HG03066 (cell line): Measurements from ENCODE around the gene TRAF3.
"Not testable (repeated sequence)": the region's sequence is repeated elsewhere in the genome, so short reads cannot be mapped to it uniquely, and the experiment has no call there.

ENCODE experiments used
- ATAC-seq: cut with Tn5 transposase; IDR thresholded peaks from one replicate; pipeline ENCODE4 v1.9.1; 2021; ENCODE audit warnings: low read depth; ENCODE audit not compliant: unreplicated experiment

The TRAF3 gene

DNA sequence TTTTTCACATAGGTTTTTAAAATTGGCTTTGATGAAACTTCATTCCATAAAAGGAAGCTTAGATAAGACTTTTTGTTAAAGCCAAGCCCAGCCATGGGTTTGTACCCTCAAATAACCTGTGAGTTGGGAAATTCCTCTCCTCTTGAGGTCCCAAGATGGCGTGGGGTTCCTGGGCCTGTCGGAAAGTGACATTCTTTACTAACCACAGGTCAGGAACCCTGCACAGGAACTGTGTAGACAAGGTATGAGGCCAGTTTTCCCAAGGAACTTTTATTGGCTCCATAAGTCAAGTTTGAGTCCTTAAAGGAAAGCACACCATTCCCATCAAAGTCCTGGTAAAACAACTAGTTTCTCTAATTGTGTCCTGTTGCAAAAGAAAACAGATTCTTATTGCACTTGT lies 80.2 kb downstream of the TRAF3 start:
- ATAC-seq = no peak

DNA sequence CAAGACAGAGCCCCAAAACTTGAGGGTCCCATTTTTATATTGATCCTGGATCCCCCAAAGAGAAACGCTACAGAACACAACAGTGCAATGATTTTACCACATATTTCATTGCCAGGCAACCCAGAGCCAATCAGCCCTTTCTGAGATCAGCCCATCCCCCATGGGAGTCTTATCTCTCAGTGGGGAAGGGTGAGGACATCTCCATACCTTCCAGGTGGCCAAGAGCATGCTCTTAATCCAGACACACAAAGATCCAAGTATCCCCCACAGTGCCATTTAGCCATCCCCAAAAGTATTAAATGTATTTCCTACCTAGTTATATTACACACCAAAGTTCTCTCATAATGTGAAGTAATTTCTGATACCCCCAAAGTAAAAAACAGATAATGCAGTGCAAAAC lies 82.7 kb downstream of the TRAF3 start:
- no peak for ATAC-seq

DNA sequence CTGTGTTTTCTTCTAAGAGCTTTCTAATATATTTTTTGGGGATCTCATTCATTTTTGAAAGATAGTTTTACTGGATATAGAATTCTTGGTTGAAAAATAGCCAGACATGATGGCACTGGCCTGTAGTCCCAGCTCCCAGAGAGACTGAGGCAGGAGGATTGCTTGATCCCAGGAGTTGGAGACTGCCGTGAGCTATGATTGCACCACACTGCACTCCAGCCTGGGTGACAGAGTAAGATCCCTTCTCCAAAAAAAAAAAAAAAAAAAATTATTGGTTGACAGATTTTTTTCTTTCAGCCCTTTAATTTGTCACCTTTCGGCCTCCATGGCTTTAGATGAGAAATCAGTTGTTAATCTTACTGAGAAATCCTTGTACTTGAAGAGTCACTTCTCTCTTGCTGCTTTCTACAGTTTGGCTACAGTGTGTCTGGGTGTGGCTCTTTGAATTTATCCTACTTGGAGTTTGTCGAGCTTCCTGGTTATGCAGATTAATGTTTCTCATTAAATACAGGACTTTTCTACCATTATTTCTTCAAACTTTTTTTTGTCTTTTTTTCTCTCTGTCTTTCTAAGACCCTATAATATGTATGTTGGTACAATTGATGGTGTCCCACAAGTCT lies 85.0 kb downstream of the TRAF3 start:
- no peak for ATAC-seq

DNA sequence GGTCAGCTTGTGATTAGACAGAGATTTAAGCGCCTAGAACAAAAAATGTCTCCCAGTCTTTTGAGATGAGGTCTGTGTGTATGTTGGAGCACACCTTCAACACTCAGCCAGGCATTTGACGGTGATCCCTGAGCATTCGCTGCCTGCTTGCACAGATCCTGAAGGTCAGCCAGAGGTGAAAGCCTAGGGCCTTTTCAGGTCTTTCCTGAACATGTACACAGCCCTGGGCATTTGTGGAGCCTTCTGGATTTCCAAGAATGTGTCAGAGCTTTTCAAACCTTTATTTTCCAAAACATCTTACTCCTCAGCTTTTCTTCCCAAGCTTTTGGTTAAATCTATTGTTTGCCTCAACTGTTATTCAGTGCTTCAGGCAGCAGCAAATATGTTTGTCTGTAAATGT lies 86.1 kb downstream of the TRAF3 start:
- no peak for ATAC-seq

DNA sequence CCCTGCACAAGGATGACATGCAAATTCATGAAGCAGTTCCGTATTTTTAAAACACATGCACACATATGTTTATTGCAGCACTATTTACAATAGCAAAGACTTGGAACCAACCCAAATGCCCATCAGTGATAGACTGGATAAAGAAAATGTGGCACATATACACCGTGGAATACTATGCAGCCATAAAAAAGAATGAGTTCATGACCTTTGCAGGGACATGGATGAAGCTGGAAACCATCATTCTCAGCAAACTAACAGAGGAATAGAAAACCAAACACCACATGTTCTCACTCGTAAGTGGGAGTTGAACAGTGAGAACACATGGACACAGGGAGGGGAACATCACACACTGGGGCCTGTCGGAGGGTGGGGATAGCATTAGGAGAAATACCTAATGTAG lies 88.7 kb downstream of the TRAF3 start:
- ATAC-seq = not testable (repeated sequence)

DNA sequence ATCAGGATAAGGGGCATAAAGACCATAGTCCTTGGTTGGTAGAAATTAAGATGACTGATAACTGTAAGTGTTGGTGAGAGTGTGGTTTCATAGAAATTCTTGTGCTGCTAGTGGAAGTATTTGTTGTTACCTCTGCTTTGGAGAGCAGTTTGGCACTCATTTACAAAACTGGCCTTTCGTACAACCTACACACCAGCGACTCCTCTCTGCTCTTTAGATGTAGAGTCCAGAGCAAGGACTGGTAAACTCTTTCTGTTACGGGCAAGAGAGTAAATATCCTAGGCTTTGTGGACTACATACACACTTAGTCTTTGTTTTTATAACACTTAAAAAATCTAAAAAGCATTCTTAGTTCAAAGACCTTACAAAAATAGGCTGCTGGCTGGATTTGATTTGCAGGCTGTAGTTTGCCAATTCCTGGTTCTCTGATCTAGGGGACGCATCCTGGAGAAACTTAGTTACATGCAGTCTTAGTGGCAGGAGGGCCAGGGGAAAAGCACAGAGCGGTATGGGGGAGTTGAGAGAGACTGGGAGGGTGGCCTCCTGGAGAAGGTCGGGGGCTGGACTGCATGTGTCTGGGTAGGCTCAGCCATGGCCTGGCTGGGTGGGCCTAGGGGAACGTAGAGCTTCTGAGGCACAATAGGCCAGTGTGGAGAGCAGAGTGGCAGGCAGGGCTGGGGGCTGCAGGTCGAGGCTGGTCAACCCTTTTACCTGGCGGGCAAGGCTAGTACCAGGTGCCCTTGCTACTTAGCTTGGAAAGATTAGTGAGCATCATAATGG lies 89.9 kb downstream of the TRAF3 start:
- no peak for ATAC-seq

DNA sequence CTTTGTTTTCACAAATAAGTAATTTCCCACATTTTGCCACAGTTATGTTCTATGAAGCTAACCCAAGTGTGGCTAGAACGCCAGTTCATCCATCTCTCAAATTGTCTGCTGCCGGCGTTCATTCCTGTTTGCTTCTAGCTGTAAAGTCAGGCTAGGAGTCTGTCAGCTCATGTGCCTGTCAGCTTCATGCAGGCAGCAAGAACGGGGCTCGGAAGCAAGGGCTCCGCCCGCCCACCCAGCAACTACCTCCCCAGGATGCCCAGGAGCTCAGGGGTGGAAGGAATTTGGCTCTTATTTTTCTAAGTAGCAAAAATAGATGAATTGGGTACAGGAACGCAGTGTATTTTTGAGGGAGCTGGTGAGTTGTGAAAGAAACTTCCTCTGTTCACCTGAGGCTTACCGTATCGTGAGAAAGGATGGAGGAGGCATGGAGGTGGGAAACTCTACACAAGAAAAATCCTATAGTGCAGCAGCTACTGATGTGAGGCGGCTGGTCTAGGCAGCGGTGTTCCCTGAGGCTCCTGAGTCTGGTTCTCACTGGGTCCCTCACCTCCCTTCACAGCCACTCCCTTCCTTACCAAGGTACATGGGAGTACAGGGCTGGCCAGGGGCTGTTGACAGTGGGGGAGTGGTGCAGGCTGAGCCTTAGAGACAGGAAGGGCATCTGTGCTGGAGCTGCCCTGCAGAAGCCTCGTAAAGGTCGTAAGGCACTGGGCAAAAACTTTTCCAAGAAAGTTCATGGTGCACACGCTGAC lies 90.8 kb downstream of the TRAF3 start:
- ATAC-seq = no peak

DNA sequence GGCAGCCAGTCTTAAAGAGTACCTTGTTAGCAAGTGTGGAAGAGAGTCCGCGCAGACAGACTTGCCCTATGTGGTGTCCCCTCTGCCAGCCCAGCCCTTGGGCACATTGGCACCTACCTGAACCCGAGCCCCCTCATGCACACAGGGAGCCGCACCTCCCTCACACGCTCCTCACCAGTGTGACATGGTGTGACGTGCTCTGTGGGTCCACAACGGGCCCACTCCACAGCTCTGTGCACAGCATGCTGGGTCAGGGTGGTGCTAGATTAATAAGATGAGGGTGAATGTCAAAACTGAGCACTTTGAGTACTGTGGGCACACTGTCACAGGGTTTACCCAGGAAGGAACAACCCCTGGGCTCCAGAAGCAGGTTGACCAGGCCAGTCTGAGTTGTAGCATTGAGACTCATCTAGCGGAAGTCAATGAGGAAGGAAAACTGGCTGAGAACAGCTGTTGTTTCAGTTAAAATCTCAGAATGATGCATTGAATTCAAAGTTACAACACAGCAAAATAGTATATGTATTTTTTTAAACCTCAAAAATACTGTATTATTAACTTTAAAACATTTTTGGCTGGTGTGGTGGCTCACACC lies 91.8 kb downstream of the TRAF3 start:
- ATAC-seq = no peak

DNA sequence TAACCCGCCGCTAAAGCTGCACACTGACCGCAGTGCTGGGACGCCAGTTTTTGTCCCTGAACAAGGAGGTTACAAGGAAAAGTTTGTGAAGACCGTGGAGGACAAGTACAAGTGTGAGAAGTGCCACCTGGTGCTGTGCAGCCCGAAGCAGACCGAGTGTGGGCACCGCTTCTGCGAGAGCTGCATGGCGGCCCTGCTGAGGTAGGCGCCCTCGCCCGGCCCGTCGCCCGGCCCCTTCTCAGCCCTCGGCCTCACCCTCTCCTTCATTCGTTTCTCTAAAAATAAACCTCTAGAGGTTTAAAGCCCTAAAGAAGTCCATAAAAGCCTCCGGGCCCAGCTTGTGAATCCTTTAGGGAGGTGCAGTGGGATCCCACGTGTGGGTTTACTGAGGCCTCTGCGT lies 93.0 kb downstream of the TRAF3 start:
- no peak for ATAC-seq

DNA sequence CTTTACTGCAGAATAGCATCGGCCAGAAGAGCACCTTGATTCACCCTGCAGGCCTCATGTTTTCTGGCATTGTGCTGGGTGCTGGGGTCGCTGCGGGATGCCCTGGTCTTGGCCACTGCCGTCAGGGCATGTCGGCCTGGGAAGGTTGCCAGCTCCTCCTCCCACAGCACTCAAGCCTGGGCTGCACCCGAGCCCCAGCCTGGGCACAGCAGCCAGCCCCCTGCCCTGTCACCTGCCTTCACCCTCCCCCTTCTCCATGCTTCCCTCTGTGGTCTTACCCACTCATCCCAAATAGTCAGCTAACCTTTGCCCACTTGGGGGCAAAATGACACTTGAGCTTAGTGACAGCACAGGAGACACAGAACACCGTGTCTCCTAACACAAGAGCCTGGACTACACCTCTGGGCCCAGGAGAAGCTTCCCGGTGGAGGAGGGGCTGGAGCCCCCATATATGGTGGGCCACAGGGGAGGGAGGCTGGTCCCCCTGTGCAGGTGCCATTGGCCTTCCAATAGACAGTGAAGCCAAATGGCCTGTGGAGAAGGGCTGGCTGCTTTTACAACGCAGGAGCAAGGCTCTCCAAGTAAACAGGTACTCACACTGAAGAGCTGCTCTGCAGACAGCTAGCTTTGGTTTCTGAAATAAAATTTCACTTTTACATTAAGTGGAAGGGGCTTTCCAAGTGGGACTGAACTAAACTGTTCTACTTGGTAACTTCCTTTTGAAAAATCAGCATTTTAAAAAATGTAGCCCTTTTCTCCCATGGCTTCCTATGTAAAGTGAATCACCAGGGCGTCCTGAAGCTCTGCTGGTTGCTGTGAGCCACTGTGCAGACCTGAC lies 94.0 kb downstream of the TRAF3 start:
- ATAC-seq = no peak

DNA sequence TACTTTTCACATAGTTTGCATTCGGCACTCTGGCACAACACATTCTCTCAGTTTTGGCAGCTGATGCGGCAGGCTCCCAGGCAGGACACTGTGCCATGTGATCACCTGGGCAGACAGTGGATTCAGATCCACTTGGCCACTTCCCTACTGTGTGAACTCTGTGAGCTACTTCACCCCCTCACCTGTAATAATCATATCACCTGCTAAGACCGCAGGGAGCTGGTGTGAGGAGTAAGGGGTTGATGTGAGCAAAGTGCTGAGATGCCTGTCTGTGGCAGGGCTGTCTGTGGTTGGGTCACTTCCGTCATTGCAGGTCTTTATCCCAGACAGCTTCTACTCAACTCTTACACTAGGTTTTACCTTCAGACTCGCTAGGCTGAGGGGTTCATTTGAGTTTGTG lies 94.8 kb downstream of the TRAF3 start:
- no peak for ATAC-seq

DNA sequence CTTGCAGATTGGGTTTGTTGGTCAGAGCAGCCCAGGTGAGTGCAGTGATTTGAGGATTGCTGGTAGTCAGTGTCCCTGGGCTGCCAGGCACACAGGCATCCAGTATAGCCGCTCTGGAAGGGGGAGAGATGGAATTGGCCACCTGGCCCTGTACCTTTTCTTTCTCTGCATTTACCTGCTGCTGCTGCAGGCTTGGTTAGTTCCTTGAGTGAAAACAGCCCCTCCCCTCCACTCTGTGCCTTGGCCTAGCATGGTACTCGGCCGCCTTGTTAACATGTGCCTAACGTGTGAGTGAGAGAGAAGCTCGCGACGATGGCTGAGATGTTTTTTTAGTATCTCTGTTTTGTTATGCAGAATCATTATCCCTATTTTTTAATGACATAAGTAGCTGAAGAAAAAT lies 95.9 kb downstream of the TRAF3 start:
- ATAC-seq = no peak

DNA sequence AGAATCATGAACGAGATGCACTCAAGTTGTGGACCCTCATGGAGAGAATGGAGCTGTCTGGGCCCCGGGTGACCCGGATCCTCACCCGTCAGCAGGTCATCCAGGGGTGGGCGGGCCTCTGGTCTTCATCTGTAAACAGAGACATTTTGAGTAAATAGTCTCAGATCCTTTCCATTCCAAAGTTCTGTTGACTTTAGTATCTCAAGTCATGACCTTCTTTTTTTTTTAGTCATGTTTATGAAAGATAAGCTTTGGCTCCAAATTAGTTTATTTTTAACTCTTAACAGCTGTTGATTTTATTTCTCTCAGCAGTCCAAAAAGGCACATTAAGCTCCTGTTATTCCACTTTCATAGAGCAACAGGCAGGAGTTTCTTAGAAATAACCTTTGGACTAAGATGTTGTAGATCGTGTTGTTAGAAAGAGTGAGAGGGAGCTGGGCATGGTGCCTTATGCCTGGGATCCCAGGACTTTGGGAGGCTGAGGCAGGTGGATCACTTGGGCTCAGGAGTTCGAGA lies 96.4 kb downstream of the TRAF3 start:
- ATAC-seq = no peak

DNA sequence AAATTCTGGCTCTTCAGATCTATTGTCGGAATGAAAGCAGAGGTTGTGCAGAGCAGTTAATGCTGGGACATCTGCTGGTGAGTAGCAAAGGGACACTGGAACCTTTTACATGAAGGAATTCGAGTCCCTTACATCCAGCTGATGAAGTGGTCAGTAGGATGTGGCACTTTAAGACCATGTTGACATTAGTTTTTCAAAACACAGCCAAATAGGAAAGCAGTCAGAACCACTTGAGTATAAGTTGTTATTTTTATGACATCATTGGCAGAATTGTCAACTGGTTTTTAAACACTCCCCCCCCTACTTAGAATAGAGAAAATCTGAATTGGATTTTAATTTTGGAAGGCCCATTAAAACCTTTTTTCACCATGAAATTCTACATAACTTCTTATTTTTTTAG lies 98.4 kb downstream of the TRAF3 start:
- no peak for ATAC-seq

DNA sequence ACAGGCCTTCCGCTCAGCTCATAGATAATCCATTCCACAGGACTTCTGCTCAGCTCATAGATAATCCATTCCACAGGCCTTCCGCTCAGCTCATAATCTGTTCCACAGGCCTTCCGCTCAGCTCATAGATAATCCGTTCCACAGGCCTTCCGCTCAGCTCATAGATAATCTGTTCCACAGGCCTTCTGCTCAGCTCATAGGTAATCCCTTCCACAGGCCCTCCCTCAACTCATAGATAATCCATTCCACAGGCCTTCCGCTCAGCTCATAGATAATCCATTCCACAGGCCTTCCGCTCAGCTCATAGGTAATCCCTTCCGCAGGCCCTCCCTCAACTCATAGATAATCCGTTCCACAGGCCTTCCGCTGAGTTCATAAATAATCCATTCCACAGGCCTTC lies 100.3 kb downstream of the TRAF3 start:
- not testable (repeated sequence) for ATAC-seq

DNA sequence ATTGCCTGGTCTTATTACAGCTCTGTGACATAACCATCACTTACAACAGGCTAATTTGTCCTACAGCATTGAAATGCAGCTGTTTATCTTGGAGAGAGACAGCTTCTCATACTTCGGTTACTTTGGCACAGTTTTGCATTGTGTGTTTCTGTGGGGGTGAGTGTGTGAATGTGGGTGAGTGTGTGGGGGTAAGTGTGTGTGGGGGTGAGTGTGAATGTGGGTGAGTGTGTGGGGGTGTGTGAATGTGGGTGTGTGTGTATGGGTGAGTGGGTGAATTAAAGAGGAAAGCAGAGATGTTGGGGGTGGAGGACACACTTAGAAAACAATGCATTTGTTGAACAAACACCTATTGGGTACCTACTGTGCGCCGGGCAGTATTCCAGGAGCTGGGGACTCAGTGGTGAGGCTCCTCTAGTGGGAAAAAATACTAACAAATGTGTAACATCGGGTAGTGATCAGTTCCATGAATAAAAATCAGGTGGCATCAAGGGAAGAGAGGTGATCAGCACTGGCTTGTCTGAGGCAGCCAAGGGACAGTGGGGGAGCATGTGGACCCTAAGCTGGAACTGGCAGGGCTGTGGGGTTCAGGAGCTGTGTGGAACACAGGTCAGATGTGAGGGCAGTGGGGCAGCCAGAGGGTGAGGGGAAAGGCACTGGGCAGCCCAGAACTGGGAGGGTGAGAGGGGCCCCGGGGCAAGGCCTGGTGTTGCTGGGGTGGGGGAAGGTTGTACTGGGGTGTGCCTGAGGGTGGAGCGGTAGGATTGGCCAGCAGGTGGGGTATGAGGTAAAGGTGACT lies 101.1 kb downstream of the TRAF3 start:
- ATAC-seq = no peak

DNA sequence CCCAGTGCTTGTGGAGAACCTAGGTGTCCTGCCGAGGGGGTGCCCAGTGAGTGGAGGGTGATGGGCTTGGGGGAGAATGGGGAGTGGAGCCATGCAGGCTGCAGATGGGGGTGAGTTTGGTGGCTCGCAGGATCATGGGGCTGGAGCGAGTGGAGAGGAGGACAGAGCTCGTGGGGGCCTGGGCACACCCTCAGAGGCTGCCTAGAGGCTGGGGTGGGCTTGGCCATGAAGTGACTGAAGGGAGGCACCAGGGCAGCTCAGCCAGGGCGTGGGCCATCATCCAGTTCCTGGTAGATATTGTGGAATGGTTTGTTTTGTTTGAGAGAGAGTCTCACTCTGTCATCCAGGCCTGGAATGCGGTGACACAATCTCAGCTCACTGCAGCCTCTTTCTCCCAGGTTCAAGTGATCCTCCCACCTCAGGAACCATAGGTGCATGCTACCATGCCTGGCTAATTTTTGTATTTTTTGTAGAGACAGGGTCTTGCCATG lies 101.8 kb downstream of the TRAF3 start:
- no peak for ATAC-seq

DNA sequence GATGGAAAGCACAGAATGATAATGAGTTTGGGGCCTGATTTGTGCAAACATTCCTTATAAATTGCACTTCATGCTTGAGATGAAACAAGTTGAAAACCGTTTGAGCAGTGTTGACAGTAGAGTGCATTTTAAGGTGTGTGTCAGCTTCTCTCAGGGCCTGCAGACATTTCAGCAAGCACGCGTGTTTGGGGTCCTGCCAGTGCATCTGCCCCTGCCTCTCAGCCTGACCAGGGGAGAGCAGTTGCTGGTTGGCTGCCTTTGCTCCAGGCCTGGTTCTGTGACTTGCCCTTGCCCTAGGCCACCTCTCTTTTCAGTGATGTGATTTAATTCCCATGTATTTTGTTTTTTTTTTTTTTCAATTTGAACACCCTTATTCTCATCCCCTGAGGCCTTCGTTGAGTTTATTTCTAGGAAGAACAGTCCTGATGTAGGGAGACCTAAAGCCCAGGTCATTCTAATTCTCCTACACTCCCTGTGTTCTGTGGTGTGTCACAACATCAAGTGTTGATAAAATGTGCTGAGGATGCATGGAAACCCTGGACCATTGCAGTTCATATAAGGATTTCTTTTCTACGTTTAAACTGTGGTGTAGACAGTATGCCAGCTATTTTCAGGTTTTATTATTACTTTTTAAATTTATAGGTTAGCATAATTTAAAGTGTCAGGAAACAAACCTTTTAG lies 105.1 kb downstream of the TRAF3 start:
- no peak for ATAC-seq

DNA sequence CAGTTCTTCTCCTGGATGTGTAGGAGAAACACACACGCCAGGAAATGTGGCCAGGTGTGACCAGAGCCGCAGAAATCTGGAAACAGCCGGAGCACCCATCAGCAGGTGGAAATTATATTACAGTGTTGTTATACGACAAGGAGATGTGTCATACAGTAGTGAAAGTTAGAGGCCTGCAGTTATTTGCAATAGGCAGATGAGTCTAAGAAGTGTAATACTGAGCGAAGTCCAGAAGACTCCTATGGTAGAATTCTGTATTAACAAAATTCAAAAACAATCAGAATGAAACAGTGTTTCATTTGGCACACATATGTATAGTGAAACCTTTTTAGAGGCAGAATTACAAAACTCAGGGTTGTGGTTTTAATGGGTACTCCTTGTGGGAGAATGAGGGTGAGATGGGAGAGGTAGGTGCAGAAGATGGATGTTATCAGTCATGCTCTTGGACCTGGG lies 105.9 kb downstream of the TRAF3 start:
- no peak for ATAC-seq
